Measurements from ENCODE around the gene SLC9A3. TPM values are rescaled to one million over a fixed set of nuclear protein-coding genes. Genes with fewer than 3 reads are reported as not detected.
A peak's percentile ranks its signal among the peaks of the same experiment; 100 is the strongest.

Gene SLC9A3
- total RNA-seq, 1 donor from 2014 or later, result 3.3 TPM

DNA sequence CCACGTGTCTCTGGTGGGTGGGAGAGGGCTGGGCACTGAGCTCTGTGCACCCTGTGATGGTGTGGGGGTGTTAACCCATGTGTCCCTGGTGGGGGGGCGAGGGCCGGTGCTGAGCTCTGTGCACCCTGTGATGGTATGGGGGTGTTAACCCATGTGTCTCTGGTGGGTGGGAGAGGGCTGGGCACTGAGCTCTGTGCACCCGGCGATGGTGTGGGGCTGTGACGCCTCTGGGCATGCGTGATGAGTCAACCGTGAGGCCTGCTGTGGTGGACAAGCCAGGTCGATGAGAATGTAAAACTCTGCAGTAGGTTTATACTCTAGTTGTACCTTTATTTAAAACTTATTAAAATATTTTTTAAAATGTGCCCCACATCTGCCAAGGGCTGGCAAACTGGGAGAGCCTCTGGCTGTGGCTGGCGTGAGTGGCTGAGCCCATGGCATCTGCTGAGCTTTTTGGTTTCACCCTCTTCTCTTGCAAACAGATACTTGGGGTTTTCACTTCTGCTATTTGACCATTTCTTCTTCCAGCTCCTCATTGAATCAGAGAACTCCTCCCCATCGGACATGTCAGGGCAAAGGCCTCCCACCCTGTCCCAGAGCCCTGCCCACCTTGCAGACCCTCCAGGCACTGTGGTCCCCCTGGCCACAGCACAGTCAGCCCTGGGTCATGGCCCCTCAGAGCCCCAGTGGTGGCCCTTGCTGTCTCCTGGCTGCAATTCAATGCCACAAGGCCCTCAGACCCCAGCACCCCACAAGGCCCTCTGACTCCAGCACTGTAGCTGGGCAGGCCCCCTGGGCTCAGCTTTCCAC, 99.7 kb downstream of the SLC9A3 start:
- H3K36me3 Mint-ChIP-seq (ENCODE audit: low read depth), result peaks cover 18% of the 10 kb centered on the region
- intact Hi-C loops (cut with micrococcal nuclease), result no loop called here
- peaks cover 21% of the 10 kb centered on the region for H3K4me1 Mint-ChIP-seq
- H3K27me3 Mint-ChIP-seq, result no peaks in the 10 kb centered on the region
- H3K27ac Mint-ChIP-seq, result peak overlapping the region; percentile 11
- no peaks in the 10 kb centered on the region for H3K9me3 Mint-ChIP-seq
- DNase-seq, result no peak
- no peak overlapping the region for H3K4me3 Mint-ChIP-seq

DNA sequence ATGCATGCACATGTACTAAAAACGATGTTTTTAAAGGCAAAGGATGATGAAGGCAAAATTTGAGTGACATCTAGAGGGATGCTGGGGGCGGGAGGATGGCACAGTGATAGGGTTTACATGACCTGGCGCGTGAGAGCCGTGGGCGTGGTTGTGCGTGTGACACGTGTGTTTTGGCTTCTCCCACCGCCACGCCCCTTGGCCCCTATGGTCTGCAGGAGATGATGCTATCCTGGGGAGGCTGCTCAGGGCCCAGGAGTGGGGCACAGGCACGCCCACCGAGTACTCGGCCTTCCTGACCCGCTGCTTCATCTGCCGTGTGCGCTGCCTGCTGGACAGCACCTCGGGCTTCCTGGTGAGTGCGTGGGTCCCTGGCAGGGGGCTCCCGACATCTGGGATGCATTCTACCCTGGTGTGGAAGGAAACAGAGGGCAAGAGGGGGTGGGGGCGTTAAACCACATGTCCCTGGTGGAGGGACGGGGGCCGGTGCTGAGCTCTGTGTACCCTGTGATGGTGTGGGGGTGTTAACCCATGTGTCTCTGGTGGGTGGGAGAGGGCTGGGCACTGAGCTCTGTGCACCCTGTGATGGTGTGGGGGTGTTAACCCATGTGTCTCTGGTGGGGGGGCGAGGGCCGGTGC, 100.5 kb downstream of the SLC9A3 start:
- Mint-ChIP-seq H3K4me3 (no peak overlapping the region), H3K4me1 (peaks cover 21% of the 10 kb centered on the region), H3K36me3 (ENCODE audit: low read depth) (peaks cover 18% of the 10 kb centered on the region), H3K27me3 (no peaks in the 10 kb centered on the region), H3K27ac (peak overlapping the region; percentile 11), H3K9me3 (no peaks in the 10 kb centered on the region)
- intact Hi-C loops (cut with micrococcal nuclease), result no loop called here
- no peak for DNase-seq

DNA sequence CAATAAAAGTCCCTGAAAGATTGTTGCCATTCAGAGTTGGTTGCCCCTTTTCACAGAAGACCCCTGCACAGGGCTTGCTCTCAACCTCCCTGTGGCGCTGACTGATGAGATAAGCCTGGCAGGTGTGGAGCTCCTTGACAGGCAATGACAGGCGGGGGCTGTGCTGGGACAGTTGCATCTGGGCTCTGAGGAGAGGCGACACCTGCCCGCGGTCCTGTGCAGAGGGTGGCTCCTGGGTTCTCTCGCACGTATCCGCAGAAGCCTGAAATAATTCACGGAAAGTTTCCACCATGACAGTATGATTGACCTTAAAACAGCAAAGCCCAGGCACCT, 101.0 kb downstream of the SLC9A3 start:
- Mint-ChIP-seq H3K27ac (peak overlapping the region; percentile 73), H3K9me3 (no peaks in the 10 kb centered on the region), H3K4me3 (no peak overlapping the region), H3K27me3 (no peaks in the 10 kb centered on the region), H3K4me1 (peaks cover 21% of the 10 kb centered on the region), H3K36me3 (ENCODE audit: low read depth) (peaks cover 18% of the 10 kb centered on the region)
- intact Hi-C loops (cut with micrococcal nuclease), result no loop called here
- no peak for DNase-seq

DNA sequence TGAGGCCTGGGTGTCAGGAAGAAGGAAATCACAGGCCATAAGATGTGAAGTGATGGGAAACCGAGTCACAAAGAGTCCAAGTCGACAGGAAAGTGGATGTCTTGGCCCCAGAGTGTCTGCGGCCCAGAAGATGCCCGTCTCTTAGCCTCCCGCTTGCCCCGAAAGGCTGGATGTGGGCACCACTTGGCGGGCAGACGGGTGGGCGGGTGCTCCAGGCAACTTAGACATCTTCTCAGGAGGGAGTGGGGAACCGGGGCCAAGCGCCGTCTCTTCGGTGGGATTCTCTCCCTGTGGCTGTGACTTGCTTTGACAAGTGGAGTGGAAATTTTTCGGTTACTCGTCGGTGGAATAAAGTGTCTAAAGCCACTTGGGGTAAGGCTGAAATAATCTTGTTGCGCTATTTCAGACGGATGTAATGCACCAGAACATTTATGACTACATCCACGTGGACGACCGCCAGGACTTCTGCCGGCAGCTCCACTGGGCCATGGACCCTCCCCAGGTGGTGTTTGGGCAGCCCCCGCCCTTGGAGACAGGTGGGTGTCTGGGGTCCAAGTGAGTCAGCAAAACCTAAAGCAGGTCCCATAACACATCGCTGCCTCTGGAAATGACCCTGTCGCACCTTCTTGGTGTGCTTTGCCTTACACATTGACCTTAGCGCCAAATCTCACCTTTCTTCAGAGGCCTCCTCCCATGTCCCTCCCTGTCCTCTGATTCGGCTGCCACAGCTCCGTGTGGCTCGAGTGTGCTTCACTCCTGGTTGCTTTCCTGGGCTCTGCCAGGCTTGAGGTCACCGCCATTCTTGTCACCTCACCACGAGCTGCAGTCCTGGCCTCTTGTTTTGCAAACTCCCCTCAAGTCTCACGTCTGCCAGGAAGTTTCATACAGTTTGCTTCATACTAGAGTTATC, 101.7 kb downstream of the SLC9A3 start:
- Mint-ChIP-seq H3K4me1 (peaks cover 23% of the 10 kb centered on the region), H3K27me3 (no peaks in the 10 kb centered on the region), H3K36me3 (ENCODE audit: low read depth) (peaks cover 15% of the 10 kb centered on the region), H3K27ac (peak overlapping the region; percentile 73), H3K9me3 (no peaks in the 10 kb centered on the region), H3K4me3 (no peak overlapping the region)
- no peak for DNase-seq
- intact Hi-C loops (cut with micrococcal nuclease), result no loop called here

DNA sequence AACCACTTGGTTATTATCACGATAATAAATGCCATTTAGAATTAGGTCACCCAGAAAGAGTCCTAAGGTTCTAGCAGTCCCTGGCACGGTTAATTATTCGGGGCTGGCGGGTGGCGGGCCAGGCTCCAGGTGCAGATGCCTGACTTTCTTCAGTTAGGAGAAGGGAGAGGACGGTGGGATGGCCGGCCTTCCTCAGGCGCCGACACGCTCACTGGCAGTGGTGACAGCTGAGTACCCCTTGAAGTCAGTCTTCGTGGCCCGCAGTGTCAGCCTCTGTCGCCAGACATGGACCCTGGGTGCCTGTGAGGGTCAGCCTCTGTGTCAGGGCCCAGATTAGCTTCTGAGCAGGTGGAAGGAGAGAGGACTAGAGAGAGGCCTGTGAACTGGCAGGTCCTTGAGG, 102.3 kb downstream of the SLC9A3 start:
- Mint-ChIP-seq H3K9me3 (no peaks in the 10 kb centered on the region), H3K4me1 (peaks cover 23% of the 10 kb centered on the region), H3K36me3 (ENCODE audit: low read depth) (peaks cover 15% of the 10 kb centered on the region), H3K4me3 (no peak overlapping the region), H3K27ac (peak overlapping the region; percentile 1), H3K27me3 (no peaks in the 10 kb centered on the region)
- intact Hi-C loops (cut with micrococcal nuclease), result no loop called here
- no peak for DNase-seq

DNA sequence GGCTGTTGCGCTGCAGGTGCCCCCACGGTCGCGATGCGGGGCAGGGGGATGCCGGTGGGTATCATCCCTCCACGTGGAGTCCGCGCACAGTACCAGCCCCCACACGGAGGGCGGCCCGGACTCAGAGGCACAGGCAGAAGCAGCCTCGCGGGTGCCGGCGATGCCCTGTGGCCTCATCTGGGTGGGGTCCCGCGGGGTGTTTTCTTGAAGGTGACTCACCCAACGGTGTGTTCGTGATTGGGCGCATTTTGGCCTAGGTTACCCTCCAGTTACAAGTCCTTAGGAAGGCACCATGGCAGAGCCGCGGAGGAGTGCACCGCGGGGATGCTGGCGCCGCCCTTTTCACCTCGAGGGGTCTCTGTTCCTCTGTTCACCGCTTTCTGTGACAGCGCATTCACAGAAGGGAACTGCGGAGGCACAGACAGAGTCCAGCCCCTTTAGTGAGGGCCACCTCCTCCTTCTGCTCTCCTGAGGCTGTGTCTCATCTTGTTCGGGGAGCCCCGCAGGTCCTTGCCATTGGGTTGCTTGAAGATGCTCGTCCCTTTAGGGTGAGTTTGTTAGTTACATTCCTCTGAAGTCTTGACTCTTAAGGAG, 102.9 kb downstream of the SLC9A3 start:
- Mint-ChIP-seq H3K4me1 (peaks cover 22% of the 10 kb centered on the region), H3K27ac (no peak overlapping the region), H3K9me3 (no peaks in the 10 kb centered on the region), H3K27me3 (no peaks in the 10 kb centered on the region), H3K36me3 (ENCODE audit: low read depth) (peaks cover 10% of the 10 kb centered on the region), H3K4me3 (no peak overlapping the region)
- no peak for DNase-seq
- intact Hi-C loops (cut with micrococcal nuclease), result no loop called here

DNA sequence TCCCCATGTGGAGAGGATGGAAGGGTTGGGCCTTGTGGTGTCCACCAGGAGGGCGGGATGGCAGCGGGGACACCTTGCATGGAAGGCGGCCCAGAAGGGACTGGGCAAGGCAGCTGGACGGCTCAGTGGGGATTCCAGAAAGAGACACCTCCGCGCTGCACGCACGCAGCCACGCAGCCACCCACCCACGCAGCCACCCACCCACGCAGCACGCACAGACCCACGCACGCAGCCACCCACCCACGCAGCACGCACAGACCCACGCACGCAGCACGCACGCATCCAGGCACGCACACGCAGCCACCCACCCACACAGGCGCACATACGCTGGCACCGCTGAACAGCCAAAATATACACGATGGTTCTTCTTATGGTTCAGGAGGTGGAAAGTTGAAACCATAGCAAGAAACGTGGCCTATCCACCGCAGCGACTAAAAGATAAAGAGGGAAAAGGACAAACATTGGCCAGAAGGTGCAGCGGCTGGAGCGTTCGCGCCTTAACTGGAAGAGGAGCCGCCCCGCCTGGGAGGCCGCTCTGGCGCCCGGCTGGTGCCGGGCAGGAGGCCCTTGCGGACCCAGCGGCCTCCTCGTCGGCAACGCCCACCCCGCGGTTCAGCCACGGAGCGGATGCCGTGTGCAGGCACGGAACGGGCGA, 103.5 kb downstream of the SLC9A3 start:
- H3K9me3 Mint-ChIP-seq, result no peaks in the 10 kb centered on the region
- H3K36me3 Mint-ChIP-seq (ENCODE audit: low read depth), result peaks cover 8% of the 10 kb centered on the region
- no peaks in the 10 kb centered on the region for H3K27me3 Mint-ChIP-seq
- intact Hi-C loops (cut with micrococcal nuclease), result no loop called here
- H3K27ac Mint-ChIP-seq, result no peak overlapping the region
- H3K4me1 Mint-ChIP-seq, result peaks cover 20% of the 10 kb centered on the region
- DNase-seq, result no peak
- H3K4me3 Mint-ChIP-seq, result no peak overlapping the region

Other genes with a start within 250 kb of the SLC9A3 start
- 25.8 and 26.0 TPM in 2 replicates for gene AHRR, start 202.7 kb downstream of the SLC9A3 start, total RNA-seq
- gene EXOC3, start 81.3 kb downstream of the SLC9A3 start, total RNA-seq, result 64.5 and 67.2 TPM in 2 replicates
- 33.2 and 36.0 TPM in 2 replicates for gene CEP72, start 87.9 kb upstream of the SLC9A3 start, total RNA-seq
- gene TPPP, start 168.9 kb upstream of the SLC9A3 start, total RNA-seq, result 0.07 TPM in 1 of 2 replicates, not detected in the other